Measurements from ENCODE around the gene CCDC85B. TPM values are rescaled to one million over a fixed set of nuclear protein-coding genes. Genes with fewer than 3 reads are reported as not detected.

Gene CCDC85B
- total and polyA plus RNA-seq, 2 of the 8 experiments (the other 6 are each of a cell fraction or from before 2014, with no cell fraction given) = 19.8 to 30.8 TPM

DNA sequence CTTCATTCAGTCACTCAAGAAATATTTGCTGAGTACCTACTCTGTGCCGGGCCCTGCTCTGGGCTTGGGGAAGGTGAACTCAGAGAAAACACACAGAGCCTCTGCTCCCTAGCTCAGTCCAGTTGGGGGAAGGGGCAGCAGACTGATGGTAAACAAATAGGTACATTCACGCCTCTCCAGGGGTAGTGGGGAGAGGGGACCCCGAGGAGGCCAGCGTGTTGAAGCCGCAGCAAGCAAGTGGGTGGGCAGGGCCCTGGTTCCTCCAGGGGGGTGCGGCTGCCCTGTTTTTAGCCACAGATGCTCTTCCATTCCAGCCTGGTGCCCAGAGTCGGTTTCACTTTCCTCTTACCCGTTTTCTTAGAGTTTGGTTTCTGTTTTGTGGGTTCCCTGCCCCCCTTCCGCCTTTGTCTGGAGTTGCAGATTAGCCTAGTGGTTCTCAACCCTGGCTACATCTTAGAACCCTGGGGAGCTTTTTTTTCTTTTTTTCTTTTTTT lies 37.5 kb downstream of the CCDC85B start:
- no peak overlapping the region for H3K56ac ChIP-seq (replicated peaks; ENCODE audit: insufficient read length, low read depth, low read length)
- no peak overlapping the region for H2AFZ ChIP-seq (ENCODE audit: low read length)
- no peaks in the 10 kb centered on the region for H3K23me2 ChIP-seq (ENCODE audit: low read depth, low read length)
- H3K79me2 ChIP-seq (ENCODE audit: control insufficient read depth in 1 of 2, insufficient read depth in 2 of 2, low read length in 2 of 2) = no peaks in the 10 kb centered on the region
- H3K4me2 ChIP-seq (ENCODE audit: insufficient read depth in 1 of 2, low read depth in 2 of 2, low read length in 2 of 2) = 0 out of 4 replicates have a peak overlapping the region, but pooled peaks have one; percentile 10 to 46
- no peaks in the 10 kb centered on the region for H3K27me3 ChIP-seq (replicated peaks in 1 of 4; ENCODE audit: control insufficient read depth in 3 of 4, extremely low read depth in 1 of 4, insufficient read depth in 3 of 4, low read length in 3 of 4)
- TF ChIP-seq ASH2L (IDR thresholded peaks at IDR 0.05; ENCODE audit: low read length) (peak; percentile 92), ZNF274 (IDR thresholded peaks at IDR 0.05; ENCODE audit: borderline replicate concordance, extremely low read depth, low read length) (no peak), TAF1 (IDR thresholded peaks at IDR 0.05; ENCODE audit: low read depth, low read length) (0 out of 2 replicates have a peak, but pooled peaks have one; percentile 25), USF2 (IDR thresholded peaks at IDR 0.05; ENCODE audit: low read length) (no peak), SP1 (IDR thresholded peaks at IDR 0.05; ENCODE audit: low read depth, low read length) (0 out of 2 replicates have a peak, but pooled peaks have one; percentile 21), MAX (IDR thresholded peaks at IDR 0.05) (no peak), RBBP5 (IDR thresholded peaks at IDR 0.05; ENCODE audit: borderline replicate concordance, low read depth, low read length) (peak; percentile 40; the same call in 1 of the 2 replicates)
- peak overlapping the region; percentile 41; the same call in 1 of the 2 replicates for H3K27ac ChIP-seq (ENCODE audit: low read depth, low read length)
- WGBS, 2 experiments (ENCODE audit: extremely low coverage in 1 of 2, insufficient coverage in 1 of 2, insufficient read length in 1 of 2, insufficient replicate concordance in 2 of 2, low coverage in 1 of 2, low lambda C conversion rate in 2 of 2, missing lambda C conversion rate in 1 of 2) = 86% methylated on average over 7 of the region's 9 CpGs; no CpG with 5 or more reads in 1 of the 2 experiments
- DNase-seq (ENCODE audit: low read depth in 1 of 2, low spot score in 2 of 2) (no peak), FAIRE-seq (no peak)
- ChIA-PET POLR2A (ENCODE audit: partially characterized antibody) (interaction anchor here (0.6 to 2.1 kb wide), 6 partner anchors 10 to 173 kb away, joined by 3 to 10 read pairs (median 3); partner anchors contain the start of gene MUS81), CTCF (ENCODE audit: partially characterized antibody) (interaction anchor here (0.8 to 1.5 kb wide), 4 partner anchors 11 to 41 kb away, joined by 3 to 5 read pairs (median 3); no protein-coding TSS in a partner anchor)
- no peak overlapping the region; the same call in 1 of the 2 replicates for H3K18ac ChIP-seq (ENCODE audit: extremely low read depth, low read length)
- H4K20me1 ChIP-seq (replicated peaks in 1 of 2; ENCODE audit: control insufficient read depth in 1 of 2, insufficient read depth in 2 of 2, low read length in 2 of 2) = no peaks in the 10 kb centered on the region
- no peak overlapping the region for H2BK20ac ChIP-seq (ENCODE audit: low read length)
- H3K79me1 ChIP-seq (ENCODE audit: low read depth, low read length) = no peaks in the 10 kb centered on the region
- no peak overlapping the region for H4K91ac ChIP-seq (replicated peaks; ENCODE audit: insufficient read length, low read length)
- no peak overlapping the region for H2BK15ac ChIP-seq (ENCODE audit: low read length)
- no peak overlapping the region for H3K23ac ChIP-seq (ENCODE audit: insufficient read length)
- no peak overlapping the region for H2BK120ac ChIP-seq (replicated peaks; ENCODE audit: low read depth, low read length)
- H3K4ac ChIP-seq (replicated peaks; ENCODE audit: insufficient read length, low read depth, low read length) = no peak overlapping the region
- H2BK5ac ChIP-seq (ENCODE audit: low read depth, low read length) = no peak overlapping the region
- no peak overlapping the region for H3K14ac ChIP-seq (ENCODE audit: insufficient read length)
- peaks cover 0 to under 1% (median under 1%) of the 10 kb centered on the region in 4 experiments; a peak in 3 of 8 replicates for H3K36me3 ChIP-seq (ENCODE audit: control insufficient read depth in 2 of 4, insufficient read depth in 4 of 4, low read length in 3 of 4)
- no peak overlapping the region; the same call in 1 of the 2 replicates for H2BK12ac ChIP-seq (ENCODE audit: low read depth, low read length)
- H4K5ac ChIP-seq (ENCODE audit: insufficient read length, low read depth, low read length) = no peak overlapping the region
- H3K9me3 ChIP-seq (ENCODE audit: insufficient read depth in 2 of 2, low read depth in 1 of 2, low read length in 1 of 2) = no peaks in the 10 kb centered on the region
- H2AK5ac ChIP-seq (ENCODE audit: low read depth, low read length) = no peak overlapping the region
- H4K8ac ChIP-seq (ENCODE audit: extremely low read depth, insufficient read depth, low read length) = peak overlapping the region; percentile 84; the same call in 1 of the 2 replicates
- H3K9ac ChIP-seq (replicated peaks in 1 of 4; ENCODE audit: extremely low read depth in 1 of 4, low read depth in 3 of 4, low read length in 3 of 4) = peak overlapping the region in 2 of 4 experiments; percentile 4 to 16; a peak in 2 of 7 replicates
- H3K4me1 ChIP-seq (replicated peaks in 1 of 4; ENCODE audit: control insufficient read depth in 3 of 4, insufficient read depth in 4 of 4, low read length in 3 of 4) = peaks cover 0 to 8% (median 5%) of the 10 kb centered on the region in 4 experiments; a peak in 5 of 7 replicates
- H3K4me3 ChIP-seq (ENCODE audit: extremely low read depth in 1 of 4, insufficient read depth in 2 of 4, low read depth in 3 of 4, low read length in 4 of 4) = no peak overlapping the region

All from H1 (cell line).